B cell (primary cell): Measurements from ENCODE around the gene LRRC57. TPM values are rescaled to one million over a fixed set of nuclear protein-coding genes. Genes with fewer than 3 reads are reported as not detected.

Source experiments
- ATAC-seq: fragments of 200-7000 bp; cut with Tn5 transposase; one replicate; pipeline ENCODE4 v1.10.0; 2021; ENCODE audit warnings: low read depth, mild to moderate bottlenecking, moderate number of reproducible peaks, moderate library complexity
- CTCF ChIA-PET: fragments of 350-600 bp; sonication (Branson Sonifier 250); formaldehyde crosslinking; loops from one replicate; lab custom pipeline; 2021; ENCODE audit warnings: antibody characterized with exemption, inconsistent platforms; lab: Charles Lee
- POLR2A ChIA-PET: fragments of 350-600 bp; sonication (Branson Sonifier 250); formaldehyde crosslinking; loops from one replicate; lab custom pipeline; 2021; ENCODE audit warnings: antibody characterized with exemption; lab: Charles Lee
- DNase-seq: peaks from one replicate; pipeline ENCODE4 v3.0.0; 2013
- H2AFZ ChIP-seq: 2 replicates; pipeline ENCODE4 v1.6.1; 2012; ENCODE audit warnings: mild to moderate bottlenecking, low read depth, low read length; ENCODE audit not compliant: insufficient read depth, poor library complexity, severe bottlenecking
- H3K27ac ChIP-seq, 2 donors: 1 replicate in 1 of 2; 2 replicates in 1 of 2; pipeline ENCODE4 v1.5.1; 2012 to 2013; ENCODE audit warnings: low read length in 2 of 2, mild to moderate bottlenecking in 2 of 2, moderate library complexity in 1 of 2
- H3K27me3 ChIP-seq, 4 experiments: fragments of 200-600 bp in 1 of 4; sonication (generic) in 1 of 4; replicated peaks in 1 of 4; 1 replicate in 2 of 4; 2 replicates in 2 of 4; pipeline versions ENCODE4 v1.6.1 to v1.7.0; 2013 to 2016; ENCODE audit warnings: low read length in 3 of 4, mild to moderate bottlenecking in 2 of 4, mixed read lengths in 1 of 4, moderate library complexity in 1 of 4; ENCODE audit not compliant: insufficient read depth in 4 of 4, control insufficient read depth in 3 of 4; ENCODE audit errors: control extremely low read depth in 1 of 4
- H3K36me3 ChIP-seq, 2 experiments: replicated peaks in 1 of 2; 1 replicate in 1 of 2; 2 replicates in 1 of 2; pipeline versions ENCODE4 v1.6.1 to v1.7.1; 2013; ENCODE audit warnings: low read length in 1 of 2; ENCODE audit not compliant: insufficient read depth in 2 of 2, control insufficient read depth in 1 of 2; ENCODE audit errors: control extremely low read depth in 1 of 2, extremely low read depth in 1 of 2
- H3K4me1 ChIP-seq, 2 donors: fragments of 200-600 bp in 1 of 2; sonication (generic) in 1 of 2; 1 replicate in 1 of 2; 2 replicates in 1 of 2; pipeline versions ENCODE4 v1.5.1 to v1.6.1; 2013 to 2017; ENCODE audit warnings: low read length in 2 of 2; ENCODE audit not compliant: control insufficient read depth in 2 of 2, insufficient read depth in 2 of 2
- H3K4me2 ChIP-seq: replicated peaks from 2 replicates; pipeline ENCODE3; 2012; ENCODE audit warnings: mild to moderate bottlenecking, low read depth, low read length; ENCODE audit not compliant: poor library complexity, severe bottlenecking
- H3K4me3 ChIP-seq, 5 experiments: fragments of 200-600 bp in 1 of 5; sonication (generic) in 1 of 5; 1 replicate in 3 of 5; 2 replicates in 2 of 5; pipeline versions ENCODE4 v1.5.1 to v1.7.0; 2011 to 2016; ENCODE audit warnings: low read length in 4 of 5, mild to moderate bottlenecking in 4 of 5, low read depth in 2 of 5, control low read depth in 1 of 5, moderate library complexity in 1 of 5; ENCODE audit not compliant: insufficient read depth in 1 of 5; ENCODE audit errors: control extremely low read depth in 1 of 5, extremely low read depth in 1 of 5
- H3K79me2 ChIP-seq: fragments of 200-600 bp; sonication (generic); one replicate; pipeline ENCODE4 v1.6.0; 2016; ENCODE audit warnings: low read length; ENCODE audit not compliant: control insufficient read depth, insufficient read depth
- H3K9ac ChIP-seq: fragments of 200-600 bp; sonication (generic); 2 replicates; pipeline ENCODE4 v1.6.1; 2017; ENCODE audit warnings: mild to moderate bottlenecking, low read length, moderate library complexity
- H3K9me3 ChIP-seq, 3 donors: one replicate each; pipeline versions ENCODE4 v1.6.1 to v1.7.1; 2013; ENCODE audit warnings: low read length in 2 of 3; ENCODE audit not compliant: control insufficient read depth in 2 of 3, insufficient read depth in 1 of 3; ENCODE audit errors: control extremely low read depth in 1 of 3
- H4K20me1 ChIP-seq: 2 replicates; pipeline ENCODE4 v1.6.0; 2012; ENCODE audit warnings: mild to moderate bottlenecking, low read length; ENCODE audit not compliant: insufficient read depth, control insufficient read depth, poor library complexity, severe bottlenecking
- H3K27ac Mint-ChIP-seq: one replicate; pipeline ENCODE4 v1.8.0; 2021; ENCODE audit warnings: mixed read lengths
- H3K27me3 Mint-ChIP-seq: one replicate; pipeline ENCODE4 v1.8.0; 2021; ENCODE audit warnings: mixed read lengths
- H3K4me1 Mint-ChIP-seq: one replicate; pipeline ENCODE4 v1.8.0; 2021; ENCODE audit warnings: mixed read lengths
- H3K4me3 Mint-ChIP-seq: one replicate; pipeline ENCODE4 v1.8.0; 2021; ENCODE audit warnings: mixed read lengths
- H3K9me3 Mint-ChIP-seq: one replicate; pipeline ENCODE4 v1.8.0; 2022; ENCODE audit warnings: mixed read lengths; ENCODE audit not compliant: insufficient read depth
- EZH2 ChIP-seq: IDR thresholded peaks from 2 replicates; pipeline ENCODE4 v1.6.1; 2012; ENCODE audit warnings: borderline replicate concordance, low read depth, mild to moderate bottlenecking, moderate library complexity, low read length; ENCODE audit not compliant: insufficient read depth, poor library complexity, severe bottlenecking
- WGBS: methylation state at CpG from one replicate; pipeline ENCODE4 v1.1.5; 2013; ENCODE audit warnings: missing lambda C conversion rate; ENCODE audit not compliant: insufficient coverage; 5-methylcytosine and 5-hydroxymethylcytosine counted together
- intact Hi-C: fragments of 100-400 bp; cut with micrococcal nuclease; formaldehyde crosslinking; loops from one replicate; pipeline ENCODE4 v1.10.0; 2022
- polyA plus RNA-seq: library from polyadenylated mRNA; depleted of rRNA; stranded (reverse); fragments of >200 nt; gene quantifications from 2 replicates; pipeline ENCODE4 v1.2.3, GENCODE V29; 2012
- total RNA-seq, 2 donors: library from RNA; stranded (reverse); fragments of 120-200 nt in 1 of 2; gene quantifications; 1 replicate in 1 of 2; 2 replicates in 1 of 2; pipeline versions ENCODE4 v1.2.3 to v1.2.4, GENCODE V29; 2013 to 2022
- TF ChIP-seq, protein P1 (sequence below): fragments of 200-600 bp; IDR thresholded peaks from one replicate; pipeline ENCODE4 v1.8.0; 2022; ENCODE audit warnings: antibody characterized with exemption, mild to moderate bottlenecking

The LRRC57 gene
- total and polyA plus RNA-seq, 2 donors (not counting 1 experiment from before 2014, with no cell fraction given): 13.9 to 25.4 TPM

DNA sequence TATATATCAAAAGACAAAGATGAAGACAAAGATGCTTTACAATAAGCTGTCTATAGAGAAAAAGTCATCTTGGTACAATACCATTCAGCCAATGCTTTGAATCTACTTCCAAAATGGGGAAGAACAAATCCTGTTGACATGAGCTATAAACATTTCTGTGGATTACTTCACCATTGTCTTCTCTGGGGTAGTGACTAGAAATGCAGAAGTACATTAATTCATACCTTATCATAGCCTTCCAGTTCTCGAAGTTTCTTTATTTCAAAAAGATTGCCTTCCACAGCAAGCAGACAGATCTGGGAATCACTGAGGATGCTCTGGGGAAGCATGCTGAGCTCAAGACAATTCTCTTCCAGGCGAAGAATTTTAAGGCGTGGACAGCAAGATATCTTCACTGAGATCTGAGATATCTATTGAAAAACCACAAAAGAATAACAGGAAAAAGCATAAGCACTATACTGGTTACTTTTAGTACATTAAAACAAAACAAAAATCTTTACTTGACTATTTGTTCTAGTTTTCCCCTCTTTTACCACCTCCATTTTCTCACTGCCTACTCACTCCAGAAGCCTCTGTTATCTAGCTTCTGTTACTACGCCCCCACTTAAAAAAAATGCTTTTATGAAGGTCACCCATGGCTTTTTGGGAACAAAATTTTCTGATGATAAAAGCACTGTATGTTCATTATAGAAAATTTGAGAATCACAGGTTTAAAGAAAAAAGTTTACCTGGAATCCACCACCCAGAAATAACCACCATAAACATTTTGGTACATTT is 3.6 kb downstream of the LRRC57 start:
- Histone ChIP-seq H2AFZ (no peak overlapping the region), H3K27me3 (no peaks in the 10 kb centered on the region), H3K9ac (no peak overlapping the region), H4K20me1 (no peaks in the 10 kb centered on the region), H3K4me2 (no peak overlapping the region), H3K4me1 (peaks cover 15 to 21% of the 10 kb centered on the region in 2 donors), H3K79me2 (peaks cover 30% of the 10 kb centered on the region), H3K36me3 (peaks cover 4 to 19% of the 10 kb centered on the region in 2 experiments), H3K4me3 (no peak overlapping the region), H3K9me3 (peaks cover 0 to 3% (median 0%) of the 10 kb centered on the region in 3 donors), H3K27ac (no peak overlapping the region)
- H3K4me1 Mint-ChIP-seq: peaks cover 31% of the 10 kb centered on the region
- DNase-seq: no peak
- H3K9me3 Mint-ChIP-seq: no peaks in the 10 kb centered on the region
- WGBS: 67% methylated on average over 1 of the region's 4 CpGs
- intact Hi-C loops: no loop called here
- TF ChIP-seq EZH2: no peak
- TF ChIP-seq, protein P1, sequence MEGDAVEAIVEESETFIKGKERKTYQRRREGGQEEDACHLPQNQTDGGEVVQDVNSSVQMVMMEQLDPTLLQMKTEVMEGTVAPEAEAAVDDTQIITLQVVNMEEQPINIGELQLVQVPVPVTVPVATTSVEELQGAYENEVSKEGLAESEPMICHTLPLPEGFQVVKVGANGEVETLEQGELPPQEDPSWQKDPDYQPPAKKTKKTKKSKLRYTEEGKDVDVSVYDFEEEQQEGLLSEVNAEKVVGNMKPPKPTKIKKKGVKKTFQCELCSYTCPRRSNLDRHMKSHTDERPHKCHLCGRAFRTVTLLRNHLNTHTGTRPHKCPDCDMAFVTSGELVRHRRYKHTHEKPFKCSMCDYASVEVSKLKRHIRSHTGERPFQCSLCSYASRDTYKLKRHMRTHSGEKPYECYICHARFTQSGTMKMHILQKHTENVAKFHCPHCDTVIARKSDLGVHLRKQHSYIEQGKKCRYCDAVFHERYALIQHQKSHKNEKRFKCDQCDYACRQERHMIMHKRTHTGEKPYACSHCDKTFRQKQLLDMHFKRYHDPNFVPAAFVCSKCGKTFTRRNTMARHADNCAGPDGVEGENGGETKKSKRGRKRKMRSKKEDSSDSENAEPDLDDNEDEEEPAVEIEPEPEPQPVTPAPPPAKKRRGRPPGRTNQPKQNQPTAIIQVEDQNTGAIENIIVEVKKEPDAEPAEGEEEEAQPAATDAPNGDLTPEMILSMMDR: no peak
- no peak overlapping the region for H3K27ac Mint-ChIP-seq
- no peak for ATAC-seq
- H3K27me3 Mint-ChIP-seq: no peaks in the 10 kb centered on the region
- POLR2A ChIA-PET: interaction anchor here (0.6 to 0.7 kb wide), 3 partner anchors 10 to 169 kb away, joined by 3 to 4 read pairs (median 3); no protein-coding TSS in a partner anchor
- no peak overlapping the region for H3K4me3 Mint-ChIP-seq
- CTCF ChIA-PET: no interaction called here

DNA sequence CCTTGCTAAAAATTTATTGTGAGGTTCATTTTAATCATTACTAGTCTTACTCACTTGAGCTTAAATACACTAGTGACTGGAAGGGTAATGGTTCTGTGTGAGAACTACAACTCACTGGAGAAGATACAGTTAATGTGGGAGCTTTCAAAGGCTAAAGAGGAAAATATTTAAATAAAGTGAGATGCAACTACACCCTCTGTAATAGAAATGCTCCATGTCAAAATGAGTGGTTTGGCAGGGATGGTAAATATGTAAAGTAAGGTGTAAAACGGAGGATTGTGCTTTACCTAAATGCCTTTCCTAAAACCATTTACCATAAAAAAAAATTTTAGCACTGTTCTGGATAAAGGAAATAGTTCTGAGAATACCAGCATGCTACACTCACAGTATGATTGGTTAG is 15.3 kb downstream of the LRRC57 start:
- H3K4me3 ChIP-seq: no peak overlapping the region
- no peaks in the 10 kb centered on the region for H3K4me1 ChIP-seq
- Mint-ChIP-seq H3K27ac (no peak overlapping the region), H3K27me3 (no peaks in the 10 kb centered on the region), H3K9me3 (no peaks in the 10 kb centered on the region), H3K4me3 (no peak overlapping the region), H3K4me1 (no peaks in the 10 kb centered on the region)
- H3K9me3 ChIP-seq: no peaks in the 10 kb centered on the region
- H3K4me2 ChIP-seq: no peak overlapping the region
- WGBS: no CpG with 5 or more reads among the region's 1 CpG
- no peaks in the 10 kb centered on the region for H4K20me1 ChIP-seq
- H3K27ac ChIP-seq: no peak overlapping the region
- intact Hi-C loops: no loop called here
- TF ChIP-seq EZH2: no peak
- TF ChIP-seq, protein P1: no peak
- DNase-seq (no peak), ATAC-seq (no peak)
- H3K36me3 ChIP-seq: peaks cover 14 to 49% of the 10 kb centered on the region in 2 experiments
- CTCF ChIA-PET: no interaction called here
- H2AFZ ChIP-seq: no peak overlapping the region
- POLR2A ChIA-PET: interaction anchor here (1.1 kb wide), 1 partner anchor 28 kb away, joined by 3 read pairs; no protein-coding TSS in a partner anchor
- no peaks in the 10 kb centered on the region for H3K79me2 ChIP-seq
- H3K27me3 ChIP-seq: no peaks in the 10 kb centered on the region
- H3K9ac ChIP-seq: no peak overlapping the region
